ENCODE measurements around the gene KRTAP29-1.

Gene KRTAP29-1

GRCh38 chr17:41254861-41255260 is 47.8 kb downstream of the KRTAP29-1 start:
- no peak for TF ChIP-seq SPI1 (IDR thresholded peaks at IDR 0.05; ENCODE audit: low read depth, low read length)
- TF ChIP-seq POU2F2 (IDR thresholded peaks at IDR 0.05; ENCODE audit: low read depth, low read length), result no peak
- TF ChIP-seq PAX5 (IDR thresholded peaks at IDR 0.05; ENCODE audit: insufficient read depth, low read length, severe bottlenecking), result no peak
- no peak for TF ChIP-seq POLR2A (IDR thresholded peaks at IDR 0.05; ENCODE audit: low read depth, low read length)
- TF ChIP-seq TAF1 (IDR thresholded peaks at IDR 0.05; ENCODE audit: low read depth, low read length), result no peak
- TF ChIP-seq POLR2AphosphoS5 (IDR thresholded peaks at IDR 0.05; ENCODE audit: low read depth, low read length), result no peak
- no peak for FAIRE-seq
- no peak for DNase-seq (ENCODE audit: insufficient read length, low spot score)
